Omental fat pad (tissue), 4 donors: ENCODE measurements around the gene NRF1. TPM values are rescaled to one million over a fixed set of nuclear protein-coding genes. Genes with fewer than 3 reads are reported as not detected.

ENCODE experiments used
- ATAC-seq: fragments of 150-250 bp; one replicate; pipeline ENCODE4 v1.9.1; 2016; ENCODE audit warnings: mild to moderate bottlenecking, moderate library complexity; ENCODE audit not compliant: low FRiP score
- DNase-seq: peaks from one replicate; pipeline ENCODE4 v3.0.0-alpha.2; 2019; ENCODE audit warnings: low spot score
- total RNA-seq, 4 donors: library from RNA; depleted of rRNA; stranded (reverse); fragments of >200 nt; gene quantifications; one replicate each; pipeline ENCODE4 v1.1.0, GENCODE V29; 2016
- TF ChIP-seq, protein P1 (sequence below), 3 donors: fragments of 450-650 bp; IDR thresholded peaks; one replicate each; pipeline ENCODE4 v1.5.1; 2016 to 2017; ENCODE audit warnings: antibody characterized with exemption in 3 of 3, mild to moderate bottlenecking in 3 of 3, moderate library complexity in 2 of 3

The NRF1 gene
- total RNA-seq, 4 donors from 2014 or later: 11.7 to 32.3 (median 16.6) TPM

DNA sequence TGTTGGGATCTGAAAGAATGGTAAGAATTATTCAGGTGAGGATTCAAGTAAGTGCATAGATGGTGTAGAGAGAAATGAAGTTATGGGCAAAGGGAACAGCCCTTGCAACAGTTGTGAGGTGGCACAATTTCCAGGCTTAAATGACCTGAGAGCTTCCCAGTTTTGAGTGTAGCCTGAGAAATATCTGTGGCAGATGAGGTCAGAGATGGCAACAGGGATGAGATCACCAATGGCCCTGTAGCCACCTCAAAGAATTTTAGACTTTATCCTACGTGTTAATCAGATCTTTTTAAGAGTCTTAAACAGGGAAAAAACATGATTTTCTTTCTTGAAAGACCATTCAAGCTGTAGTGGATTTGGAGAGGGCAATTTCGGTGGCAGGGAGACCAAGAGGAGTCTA, 1.9 kb upstream of the NRF1 start:
- ATAC-seq (no peak), DNase-seq (no peak)
- TF ChIP-seq, protein P1, sequence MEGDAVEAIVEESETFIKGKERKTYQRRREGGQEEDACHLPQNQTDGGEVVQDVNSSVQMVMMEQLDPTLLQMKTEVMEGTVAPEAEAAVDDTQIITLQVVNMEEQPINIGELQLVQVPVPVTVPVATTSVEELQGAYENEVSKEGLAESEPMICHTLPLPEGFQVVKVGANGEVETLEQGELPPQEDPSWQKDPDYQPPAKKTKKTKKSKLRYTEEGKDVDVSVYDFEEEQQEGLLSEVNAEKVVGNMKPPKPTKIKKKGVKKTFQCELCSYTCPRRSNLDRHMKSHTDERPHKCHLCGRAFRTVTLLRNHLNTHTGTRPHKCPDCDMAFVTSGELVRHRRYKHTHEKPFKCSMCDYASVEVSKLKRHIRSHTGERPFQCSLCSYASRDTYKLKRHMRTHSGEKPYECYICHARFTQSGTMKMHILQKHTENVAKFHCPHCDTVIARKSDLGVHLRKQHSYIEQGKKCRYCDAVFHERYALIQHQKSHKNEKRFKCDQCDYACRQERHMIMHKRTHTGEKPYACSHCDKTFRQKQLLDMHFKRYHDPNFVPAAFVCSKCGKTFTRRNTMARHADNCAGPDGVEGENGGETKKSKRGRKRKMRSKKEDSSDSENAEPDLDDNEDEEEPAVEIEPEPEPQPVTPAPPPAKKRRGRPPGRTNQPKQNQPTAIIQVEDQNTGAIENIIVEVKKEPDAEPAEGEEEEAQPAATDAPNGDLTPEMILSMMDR (IDR thresholded peaks at IDR 0.05): no peak

DNA sequence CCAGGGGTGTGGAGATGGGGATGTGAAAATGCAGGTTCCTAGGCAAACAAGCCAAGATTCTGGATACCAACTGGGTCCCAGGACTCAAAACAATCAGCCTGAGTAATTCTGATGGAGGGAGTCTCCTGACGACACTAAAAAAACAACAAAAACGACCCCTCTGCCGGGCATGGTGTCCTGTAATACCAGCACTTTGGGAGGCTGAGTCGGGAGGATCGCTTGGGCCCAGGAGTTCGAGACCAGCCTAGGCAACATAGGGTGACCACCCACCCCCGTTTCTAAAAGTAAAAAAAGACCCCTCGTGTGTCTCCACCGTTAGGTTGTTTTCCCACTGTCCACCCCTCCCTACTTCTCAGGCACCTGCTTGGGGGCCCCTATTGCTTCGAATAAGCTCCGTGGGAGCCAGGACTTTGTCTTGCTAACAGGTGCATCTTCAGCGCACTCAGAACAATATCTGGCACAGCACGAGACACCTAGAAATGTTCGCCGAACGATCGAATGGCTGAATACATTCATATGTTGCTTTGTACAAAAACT, 743 bp upstream of the NRF1 start:
- DNase-seq (no peak), ATAC-seq (no peak)
- TF ChIP-seq, protein P1 (IDR thresholded peaks at IDR 0.05): no peak

DNA sequence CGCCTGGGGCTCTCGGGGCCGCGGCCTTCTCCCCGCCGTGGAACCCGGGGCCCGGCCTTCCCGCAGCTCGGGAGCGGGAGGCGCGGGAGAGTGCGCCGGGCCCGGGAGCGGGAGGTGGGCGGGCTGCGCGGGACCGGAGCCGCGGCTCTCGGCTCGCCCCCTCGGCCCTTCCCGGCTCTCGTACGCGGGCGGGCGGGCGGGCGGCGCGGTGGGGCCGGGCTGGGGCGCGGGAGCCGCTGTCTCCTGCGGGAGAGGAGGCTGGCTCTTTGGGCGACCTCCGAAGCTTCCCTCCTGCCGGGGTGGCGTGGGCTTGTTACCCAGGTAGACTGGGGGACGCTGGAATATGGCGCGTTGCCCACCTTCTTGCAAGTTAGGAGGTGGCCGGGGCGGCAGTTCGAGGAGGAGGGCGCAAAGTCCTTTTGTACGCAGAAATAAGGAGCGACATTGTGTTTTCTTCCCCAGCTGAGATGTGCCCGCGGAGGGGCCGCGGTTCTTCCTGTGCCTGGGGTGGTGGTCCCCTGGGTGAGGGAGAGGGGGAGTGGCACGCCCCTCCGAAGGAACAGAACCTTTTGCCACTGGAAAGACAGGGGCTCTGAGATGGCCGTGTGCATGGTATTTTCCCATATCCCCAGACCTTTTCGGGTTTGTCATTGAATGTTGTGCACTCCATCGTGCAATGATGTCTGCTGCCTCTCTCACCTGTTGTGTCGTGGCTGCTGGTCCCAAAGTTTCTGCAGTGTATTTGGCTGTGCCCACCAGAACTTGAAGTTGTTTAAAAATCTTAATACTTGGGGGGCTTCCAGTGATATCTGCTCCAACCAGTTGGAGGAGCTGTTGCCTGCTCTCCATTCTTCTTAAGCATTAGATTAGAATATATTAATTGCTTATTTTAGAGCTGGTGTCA, 844 bp downstream of the NRF1 start:
- TF ChIP-seq, protein P1 (IDR thresholded peaks at IDR 0.05): no peak
- DNase-seq: peak; percentile 36
- ATAC-seq: peak; percentile 52

DNA sequence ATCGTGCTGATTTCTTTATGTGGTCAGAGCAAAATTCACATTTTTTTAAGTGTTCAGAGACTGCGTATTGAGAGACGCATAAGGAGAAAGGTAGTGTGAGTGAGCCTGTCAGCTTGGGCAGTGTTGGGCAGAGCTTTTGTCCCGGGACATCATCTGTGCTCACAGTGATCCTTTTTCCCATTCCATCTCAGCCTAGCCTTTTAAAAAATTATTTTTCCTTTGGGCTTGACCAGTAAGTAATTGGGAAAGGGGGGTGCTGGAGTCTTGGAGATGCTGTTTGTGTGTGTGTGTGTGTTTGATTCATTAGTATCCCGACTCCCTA, 1.5 kb downstream of the NRF1 start:
- no peak for DNase-seq
- TF ChIP-seq, protein P1 (IDR thresholded peaks at IDR 0.05): no peak
- ATAC-seq: no peak

DNA sequence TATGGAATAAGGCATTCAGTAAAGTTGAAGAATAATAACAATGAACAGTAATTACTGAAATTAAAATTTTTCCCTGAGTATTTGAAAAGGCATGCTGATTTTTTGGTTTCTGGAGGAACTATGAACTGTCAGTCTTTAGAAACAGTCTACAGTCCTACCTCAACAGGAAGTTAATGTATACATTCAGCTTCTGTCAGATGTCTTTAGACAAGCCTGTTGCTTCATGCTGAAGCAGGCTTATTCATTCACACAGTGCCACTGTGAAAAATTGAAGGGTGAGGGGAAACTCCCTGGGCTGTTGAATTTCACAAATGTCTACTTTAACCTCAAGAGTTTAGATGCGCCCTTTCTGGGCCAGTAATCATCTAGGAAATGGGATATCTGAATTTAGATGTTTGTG, 3.5 kb downstream of the NRF1 start:
- ATAC-seq: no peak
- TF ChIP-seq, protein P1 (IDR thresholded peaks at IDR 0.05): no peak
- no peak for DNase-seq

DNA sequence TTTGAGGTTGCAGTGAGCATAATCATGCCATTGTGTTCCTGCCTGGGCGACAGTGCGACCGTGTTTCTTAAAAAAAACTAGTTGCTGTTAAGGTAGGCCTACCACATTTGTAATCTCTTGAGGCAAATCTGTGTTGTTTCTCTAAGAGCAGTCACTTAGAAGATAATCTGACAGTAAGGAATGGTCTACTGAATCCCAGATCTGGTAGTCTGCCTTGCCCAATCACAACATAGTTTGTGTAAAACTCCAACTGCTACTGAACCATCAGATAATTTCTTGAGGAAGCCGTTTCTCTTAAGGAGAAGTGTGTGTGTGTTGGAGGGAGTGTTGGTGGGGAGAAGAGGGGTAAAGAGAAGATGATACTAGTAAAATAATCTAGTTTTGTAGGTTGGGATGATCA, 5.0 kb downstream of the NRF1 start:
- TF ChIP-seq, protein P1 (IDR thresholded peaks at IDR 0.05): no peak

DNA sequence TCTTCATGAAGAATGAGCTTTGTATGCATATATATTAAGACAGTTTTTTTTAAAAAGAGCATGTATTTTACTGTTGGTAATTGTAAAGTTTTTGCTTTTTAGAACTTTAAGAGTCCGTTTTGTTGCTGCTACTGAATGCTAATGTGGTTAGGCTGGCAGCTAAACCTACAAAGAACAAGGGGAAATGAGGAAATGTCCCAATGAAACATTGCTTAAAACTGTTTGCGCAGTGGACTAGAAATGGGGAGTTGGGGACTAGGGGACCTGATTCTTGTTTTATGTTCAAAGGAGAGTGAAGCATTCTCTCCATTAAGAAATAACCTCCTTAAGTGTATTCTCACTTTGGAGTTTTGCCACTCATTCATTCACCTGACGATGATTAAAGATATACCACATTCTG, 5.7 kb downstream of the NRF1 start:
- TF ChIP-seq, protein P1 (IDR thresholded peaks at IDR 0.05): no peak
- no peak for DNase-seq
- no peak for ATAC-seq

More for the DNA sequence above, 5.0 kb downstream of the NRF1 start:
- DNase-seq (no peak), ATAC-seq (no peak)
